Kidney (tissue), 14 donors: ENCODE data around the gene IFNL3. TPM values are rescaled to one million over a fixed set of nuclear protein-coding genes. Genes with fewer than 3 reads are reported as not detected.
"Not testable (repeated sequence)": the region's sequence is repeated elsewhere in the genome, so short reads cannot be mapped to it uniquely, and the experiment has no call there.

ENCODE experiments used
- DNase-seq, 5 donors: peaks; one replicate each; pipeline ENCODE4 v3.0.0-alpha.2; 2013 to 2020
- FAIRE-seq: peaks from 2 replicates; lab custom pipeline; 2012; peaks lifted over from hg19 to GRCh38; lab: Jason Lieb, UNC
- H3K27ac ChIP-seq, 2 donors: one replicate each; pipeline ENCODE4 v1.7.0; 2013; ENCODE audit warnings: low read depth in 2 of 2, low read length in 2 of 2, inconsistent platforms in 1 of 2
- H3K27me3 ChIP-seq: one replicate; pipeline ENCODE4 v1.7.1; 2013; ENCODE audit warnings: low read length, inconsistent platforms; ENCODE audit not compliant: control insufficient read depth, insufficient read depth
- H3K36me3 ChIP-seq, 3 donors: one replicate each; pipeline versions ENCODE4 v1.7.0 to v1.7.1; 2013; ENCODE audit warnings: low read length in 3 of 3, control low read depth in 1 of 3, inconsistent platforms in 1 of 3; ENCODE audit not compliant: insufficient read depth in 3 of 3, control insufficient read depth in 2 of 3
- H3K4me1 ChIP-seq, 3 donors: one replicate each; pipeline versions ENCODE4 v1.7.0 to v1.7.1; 2013; ENCODE audit warnings: low read length in 3 of 3, inconsistent platforms in 1 of 3, low read depth in 1 of 3; ENCODE audit not compliant: control insufficient read depth in 2 of 3, insufficient read depth in 2 of 3
- H3K4me3 ChIP-seq, 3 donors: one replicate each; pipeline versions ENCODE4 v1.7.0 to v1.8.1; 2013; ENCODE audit warnings: low read length in 3 of 3, control low read depth in 1 of 3, inconsistent platforms in 1 of 3
- H3K9ac ChIP-seq, 3 donors: one replicate each; pipeline versions ENCODE4 v1.7.0 to v1.7.1; 2013; ENCODE audit warnings: low read length in 3 of 3, control low read depth in 1 of 3, inconsistent platforms in 1 of 3
- H3K9me3 ChIP-seq, 3 donors: one replicate each; pipeline versions ENCODE4 v1.7.0 to v1.7.1; 2013; ENCODE audit warnings: low read length in 3 of 3, control low read depth in 1 of 3, inconsistent platforms in 1 of 3; ENCODE audit not compliant: control insufficient read depth in 2 of 3, insufficient read depth in 1 of 3
- intact Hi-C: fragments of 100-400 bp; cut with DNase I; formaldehyde crosslinking; loops from one replicate; pipeline ENCODE4 v1.11.1; 2022
- polyA plus RNA-seq: library from polyadenylated mRNA; stranded (reverse); fragments of 350-450 nt; fragmentation: Illumina TruSeq; extraction: RNeasy Lipid Tissue Mini Kit (QIAGEN cat#74804); gene quantifications from one replicate; pipeline ENCODE4 v1.2.3, GENCODE V29; 2014; ENCODE audit warnings: low read depth, low replicate concordance; ENCODE audit not compliant: insufficient read depth
- total RNA-seq: library from RNA; stranded (reverse); fragmentation: NEBNext Ultra II Directional; extraction: Animal tissue kit (Norgen Biotek cat#: 25700); gene quantifications from one replicate; pipeline ENCODE4 v1.2.1, GENCODE V29; 2021
- TF ChIP-seq, protein P1 (sequence below): IDR thresholded peaks from 3 replicates; pipeline ENCODE4 v1.5.1; 2012; ENCODE audit warnings: mild to moderate bottlenecking, moderate library complexity, borderline replicate concordance; ENCODE audit not compliant: insufficient read depth; ENCODE audit errors: extremely low read depth
- donor health status: control.
- donor health status: control.
- donor health status: control.
- donor health status: control.
- donor health status: control.
- donor health status: DM: yes; HTN: yes; CAD: no.
- donor health status: Normal renal cell carcinoma (clear cell type).

Gene IFNL3
- total and polyA plus RNA-seq, 2 donors from 2014 or later, result not detected

DNA sequence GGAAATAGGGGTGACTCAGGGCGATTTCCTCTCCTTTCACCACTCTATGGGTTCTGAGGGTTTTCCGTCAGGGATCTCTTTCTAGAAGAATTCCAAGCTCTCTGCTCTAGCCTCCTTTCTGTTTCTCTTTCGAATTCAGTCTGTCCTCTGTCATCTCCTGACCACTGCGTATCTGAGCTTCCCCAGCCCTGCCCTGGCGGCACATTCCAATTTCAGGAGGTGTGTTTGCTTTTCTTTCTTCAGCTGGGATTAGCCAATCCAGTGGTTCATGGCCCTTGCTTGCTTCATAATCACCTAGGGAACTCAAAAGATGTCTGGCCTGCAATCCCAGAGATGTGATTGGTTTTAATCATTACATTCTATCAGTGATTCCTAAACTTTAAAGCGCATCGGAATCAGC, 32.8 kb upstream of the IFNL3 start:
- Histone ChIP-seq H3K9ac (no peak overlapping the region), H3K36me3 (no peaks in the 10 kb centered on the region), H3K27me3 (no peaks in the 10 kb centered on the region), H3K4me3 (no peak overlapping the region), H3K27ac (no peak overlapping the region), H3K9me3 (peaks cover 0 to 10% (median 0%) of the 10 kb centered on the region in 3 donors), H3K4me1 (no peaks in the 10 kb centered on the region)
- DNase-seq, result no peak
- intact Hi-C loops, result no loop called here
- no peak for FAIRE-seq
- TF ChIP-seq, protein P1, sequence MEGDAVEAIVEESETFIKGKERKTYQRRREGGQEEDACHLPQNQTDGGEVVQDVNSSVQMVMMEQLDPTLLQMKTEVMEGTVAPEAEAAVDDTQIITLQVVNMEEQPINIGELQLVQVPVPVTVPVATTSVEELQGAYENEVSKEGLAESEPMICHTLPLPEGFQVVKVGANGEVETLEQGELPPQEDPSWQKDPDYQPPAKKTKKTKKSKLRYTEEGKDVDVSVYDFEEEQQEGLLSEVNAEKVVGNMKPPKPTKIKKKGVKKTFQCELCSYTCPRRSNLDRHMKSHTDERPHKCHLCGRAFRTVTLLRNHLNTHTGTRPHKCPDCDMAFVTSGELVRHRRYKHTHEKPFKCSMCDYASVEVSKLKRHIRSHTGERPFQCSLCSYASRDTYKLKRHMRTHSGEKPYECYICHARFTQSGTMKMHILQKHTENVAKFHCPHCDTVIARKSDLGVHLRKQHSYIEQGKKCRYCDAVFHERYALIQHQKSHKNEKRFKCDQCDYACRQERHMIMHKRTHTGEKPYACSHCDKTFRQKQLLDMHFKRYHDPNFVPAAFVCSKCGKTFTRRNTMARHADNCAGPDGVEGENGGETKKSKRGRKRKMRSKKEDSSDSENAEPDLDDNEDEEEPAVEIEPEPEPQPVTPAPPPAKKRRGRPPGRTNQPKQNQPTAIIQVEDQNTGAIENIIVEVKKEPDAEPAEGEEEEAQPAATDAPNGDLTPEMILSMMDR, result no peak

- intact Hi-C loops, result no loop called here
- TF ChIP-seq, protein P1, result no peak
Measured at GRCh38 chr19:39276740-39277139, 31.9 kb upstream of the IFNL3 start.

GRCh38 chr19:39275578-39275977, 30.8 kb upstream of the IFNL3 start:
- TF ChIP-seq, protein P1, result no peak
- intact Hi-C loops, result no loop called here
- H3K4me1 ChIP-seq, result no peaks in the 10 kb centered on the region
- no peaks in the 10 kb centered on the region for H3K27me3 ChIP-seq
- H3K9me3 ChIP-seq, result no peaks in the 10 kb centered on the region
- no peaks in the 10 kb centered on the region for H3K36me3 ChIP-seq
- H3K9ac ChIP-seq, result no peak overlapping the region
- DNase-seq (no peak), FAIRE-seq (no peak)
- H3K4me3 ChIP-seq, result no peak overlapping the region
- no peak overlapping the region for H3K27ac ChIP-seq

More at GRCh38 chr19:39276740-39277139, 31.9 kb upstream of the IFNL3 start:
- FAIRE-seq (no peak), DNase-seq (no peak)
- Histone ChIP-seq H3K9ac (no peak overlapping the region), H3K27ac (no peak overlapping the region), H3K9me3 (peaks cover 0 to 5% (median 0%) of the 10 kb centered on the region in 3 donors), H3K4me1 (no peaks in the 10 kb centered on the region), H3K4me3 (no peak overlapping the region), H3K27me3 (no peaks in the 10 kb centered on the region), H3K36me3 (no peaks in the 10 kb centered on the region)

DNA sequence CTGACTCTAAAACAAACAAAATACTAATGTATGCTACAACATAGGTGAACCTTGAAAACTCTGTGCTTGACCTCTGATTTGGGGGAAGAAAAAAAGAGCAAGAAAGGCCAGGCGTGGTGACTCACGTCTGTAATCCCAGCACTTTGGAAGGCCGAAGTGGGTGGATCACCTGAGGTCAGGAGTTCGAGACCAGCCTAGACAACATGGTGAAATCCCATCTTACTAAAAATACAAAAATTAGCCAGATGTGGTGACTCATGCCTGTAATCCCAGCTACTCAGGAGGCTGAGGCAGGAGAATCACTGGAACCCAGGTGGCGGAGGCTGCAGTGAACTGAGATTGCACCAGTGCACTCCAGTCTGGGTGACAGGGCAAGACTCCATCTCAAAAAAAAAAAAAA, 29.1 kb upstream of the IFNL3 start:
- H3K4me3 ChIP-seq, H3K27me3 ChIP-seq, H3K27ac ChIP-seq, FAIRE-seq, intact Hi-C loops, H3K9ac ChIP-seq, H3K36me3 ChIP-seq, DNase-seq, H3K9me3 ChIP-seq, H3K4me1 ChIP-seq: not testable (repeated sequence)
